Mammary epithelial cell (primary cell): ENCODE results near the gene USF1.

Experiments used
- EZH2 ChIP-seq: IDR thresholded peaks from 2 replicates; pipeline ENCODE4 v1.6.1; 2012; ENCODE audit warnings: low read length, inconsistent platforms, borderline replicate concordance
- TF ChIP-seq, protein P1 (sequence below), 2 donors: IDR thresholded peaks in 1 of 2; conservative IDR thresholded peaks in 1 of 2; 2 replicates each; pipeline ENCODE4 v1.5.1; 2011 to 2012; ENCODE audit warnings: inconsistent platforms in 2 of 2, low read length in 2 of 2, mild to moderate bottlenecking in 2 of 2, control low read depth in 1 of 2, low read depth in 1 of 2; ENCODE audit not compliant: insufficient read depth in 1 of 2; ENCODE audit errors: extremely low read depth in 1 of 2

DNA sequence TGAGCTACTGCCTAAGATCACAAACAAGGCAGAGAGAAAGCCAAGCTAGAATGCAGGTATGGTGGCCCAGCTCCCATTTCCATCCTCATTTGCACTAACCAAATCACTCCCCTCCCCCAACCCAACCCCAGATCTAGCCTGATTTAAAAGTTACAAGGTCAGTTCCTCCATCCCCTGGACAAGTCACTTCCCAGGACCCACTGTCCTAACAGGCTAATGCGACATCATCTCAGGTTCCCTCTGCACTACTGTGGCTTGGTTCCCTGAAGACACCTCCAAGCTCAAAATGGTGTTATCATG lies 27.2 kb downstream of the USF1 start:
- TF ChIP-seq, protein P1, sequence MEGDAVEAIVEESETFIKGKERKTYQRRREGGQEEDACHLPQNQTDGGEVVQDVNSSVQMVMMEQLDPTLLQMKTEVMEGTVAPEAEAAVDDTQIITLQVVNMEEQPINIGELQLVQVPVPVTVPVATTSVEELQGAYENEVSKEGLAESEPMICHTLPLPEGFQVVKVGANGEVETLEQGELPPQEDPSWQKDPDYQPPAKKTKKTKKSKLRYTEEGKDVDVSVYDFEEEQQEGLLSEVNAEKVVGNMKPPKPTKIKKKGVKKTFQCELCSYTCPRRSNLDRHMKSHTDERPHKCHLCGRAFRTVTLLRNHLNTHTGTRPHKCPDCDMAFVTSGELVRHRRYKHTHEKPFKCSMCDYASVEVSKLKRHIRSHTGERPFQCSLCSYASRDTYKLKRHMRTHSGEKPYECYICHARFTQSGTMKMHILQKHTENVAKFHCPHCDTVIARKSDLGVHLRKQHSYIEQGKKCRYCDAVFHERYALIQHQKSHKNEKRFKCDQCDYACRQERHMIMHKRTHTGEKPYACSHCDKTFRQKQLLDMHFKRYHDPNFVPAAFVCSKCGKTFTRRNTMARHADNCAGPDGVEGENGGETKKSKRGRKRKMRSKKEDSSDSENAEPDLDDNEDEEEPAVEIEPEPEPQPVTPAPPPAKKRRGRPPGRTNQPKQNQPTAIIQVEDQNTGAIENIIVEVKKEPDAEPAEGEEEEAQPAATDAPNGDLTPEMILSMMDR (conservative IDR thresholded peaks at IDR 0.05 in 1 of 2, IDR thresholded peaks at IDR 0.05 in 1 of 2; ENCODE audit: extremely low read depth in 1 of 2, insufficient read depth in 1 of 2, low read depth in 1 of 2, low read length in 2 of 2), result no peak
- no peak for TF ChIP-seq EZH2
